ENCODE measurements around the gene IRF2. TPM values are rescaled to one million over a fixed set of nuclear protein-coding genes. Genes with fewer than 3 reads are reported as not detected.

Gene IRF2
- total RNA-seq, 1 donor from 2014 or later: 16.1 TPM

DNA sequence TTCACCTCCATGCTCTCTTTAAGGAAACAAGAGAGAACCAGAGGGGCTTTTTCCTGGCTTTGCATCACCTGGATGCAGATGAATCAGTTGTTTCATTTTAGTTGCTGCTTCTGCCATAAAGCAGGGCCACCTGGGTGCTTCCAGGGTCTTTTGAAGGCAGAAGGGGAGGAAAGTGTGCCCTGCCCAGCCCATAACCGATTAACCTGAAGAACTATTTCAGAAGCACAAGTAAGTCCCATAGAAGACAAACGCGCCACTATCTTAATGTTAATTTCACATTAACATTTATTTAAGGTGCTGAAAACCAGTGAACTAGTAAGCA is 32.1 kb downstream of the IRF2 start:
- Mint-ChIP-seq H3K27me3 (ENCODE audit: insufficient read depth, low read depth) (no peaks in the 10 kb centered on the region), H3K9me3 (no peaks in the 10 kb centered on the region), H3K4me3 (peak overlapping the region; percentile 36), H3K27ac (peak overlapping the region; percentile 12), H3K4me1 (peaks cover 37% of the 10 kb centered on the region), H3K36me3 (no peaks in the 10 kb centered on the region)
- Histone ChIP-seq H3K27me3 (no peaks in the 10 kb centered on the region), H4K20me1 (ENCODE audit: low read depth) (peaks cover 18% of the 10 kb centered on the region), H3K9ac (no peak overlapping the region), H3K79me2 (ENCODE audit: low read depth) (peaks cover 36% of the 10 kb centered on the region), H2AFZ (replicated peaks) (no peak overlapping the region), H3K4me2 (no peak overlapping the region), H3F3A (ENCODE audit: low read depth) (no peaks in the 10 kb centered on the region), H3K4me1 (peaks cover 16% of the 10 kb centered on the region), H3K27ac (no peak overlapping the region), H3K9me3 (ENCODE audit: low read depth) (no peaks in the 10 kb centered on the region), H3K4me3 (no peak overlapping the region), H3K36me3 (no peaks in the 10 kb centered on the region)
- TF ChIP-seq EZH2 (IDR thresholded peaks at IDR 0.05): no peak
- no peak for TF ChIP-seq EZH2phosphoT487 (IDR thresholded peaks at IDR 0.05)
- TF ChIP-seq, protein P1, sequence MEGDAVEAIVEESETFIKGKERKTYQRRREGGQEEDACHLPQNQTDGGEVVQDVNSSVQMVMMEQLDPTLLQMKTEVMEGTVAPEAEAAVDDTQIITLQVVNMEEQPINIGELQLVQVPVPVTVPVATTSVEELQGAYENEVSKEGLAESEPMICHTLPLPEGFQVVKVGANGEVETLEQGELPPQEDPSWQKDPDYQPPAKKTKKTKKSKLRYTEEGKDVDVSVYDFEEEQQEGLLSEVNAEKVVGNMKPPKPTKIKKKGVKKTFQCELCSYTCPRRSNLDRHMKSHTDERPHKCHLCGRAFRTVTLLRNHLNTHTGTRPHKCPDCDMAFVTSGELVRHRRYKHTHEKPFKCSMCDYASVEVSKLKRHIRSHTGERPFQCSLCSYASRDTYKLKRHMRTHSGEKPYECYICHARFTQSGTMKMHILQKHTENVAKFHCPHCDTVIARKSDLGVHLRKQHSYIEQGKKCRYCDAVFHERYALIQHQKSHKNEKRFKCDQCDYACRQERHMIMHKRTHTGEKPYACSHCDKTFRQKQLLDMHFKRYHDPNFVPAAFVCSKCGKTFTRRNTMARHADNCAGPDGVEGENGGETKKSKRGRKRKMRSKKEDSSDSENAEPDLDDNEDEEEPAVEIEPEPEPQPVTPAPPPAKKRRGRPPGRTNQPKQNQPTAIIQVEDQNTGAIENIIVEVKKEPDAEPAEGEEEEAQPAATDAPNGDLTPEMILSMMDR (IDR thresholded peaks at IDR 0.05): no peak
- DNase-seq (ENCODE audit: low spot score): no peak

DNA sequence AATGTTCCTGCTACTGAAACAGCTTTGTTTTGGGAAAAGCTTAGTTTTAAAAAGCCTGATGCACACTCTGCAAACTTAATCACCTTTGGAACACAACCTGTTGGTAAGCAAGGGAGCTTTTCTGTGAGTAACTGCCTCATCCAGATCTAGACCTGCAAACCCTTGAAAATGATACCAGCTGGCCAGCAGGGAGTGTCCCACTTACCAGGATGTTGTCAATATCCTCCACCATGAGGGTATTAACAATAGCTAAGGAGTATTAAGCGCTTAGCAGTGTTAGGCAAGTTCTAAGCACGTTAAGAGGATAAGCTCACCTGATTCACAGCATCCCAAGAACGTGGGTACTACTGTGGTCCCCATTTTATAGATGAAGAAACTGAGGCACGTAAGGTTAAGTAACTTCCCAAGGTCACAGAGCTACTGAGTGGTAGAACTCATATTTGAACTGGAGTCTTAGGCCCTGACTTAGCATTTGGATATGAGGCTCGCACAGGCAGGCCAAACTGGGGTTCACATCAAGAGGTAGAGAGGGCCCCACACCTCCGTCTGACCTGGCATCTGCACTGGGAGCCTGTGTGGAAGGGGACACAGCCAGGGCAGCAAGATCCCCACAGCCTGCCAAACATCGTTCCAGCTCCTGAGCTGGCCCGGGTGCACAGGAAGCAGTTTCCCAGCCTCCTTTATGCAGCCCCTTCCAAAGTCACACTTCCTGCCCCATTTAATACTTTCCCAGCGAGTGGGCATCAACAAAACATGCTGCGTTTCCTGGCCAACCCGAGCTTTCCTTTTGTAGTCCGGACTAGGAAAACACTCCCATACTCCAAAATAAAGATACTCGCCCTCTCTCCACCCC is 32.7 kb downstream of the IRF2 start:
- no peak for DNase-seq (ENCODE audit: low spot score)
- Histone ChIP-seq H3F3A (ENCODE audit: low read depth) (no peaks in the 10 kb centered on the region), H3K79me2 (ENCODE audit: low read depth) (peaks cover 33% of the 10 kb centered on the region), H3K4me3 (no peak overlapping the region), H3K27ac (no peak overlapping the region), H3K9me3 (ENCODE audit: low read depth) (no peaks in the 10 kb centered on the region), H3K36me3 (no peaks in the 10 kb centered on the region), H3K27me3 (no peaks in the 10 kb centered on the region), H3K9ac (no peak overlapping the region), H3K4me2 (no peak overlapping the region), H3K4me1 (peaks cover 16% of the 10 kb centered on the region), H2AFZ (replicated peaks) (no peak overlapping the region), H4K20me1 (ENCODE audit: low read depth) (peaks cover 13% of the 10 kb centered on the region)
- H3K4me3 Mint-ChIP-seq: peak overlapping the region; percentile 36
- H3K4me1 Mint-ChIP-seq: peaks cover 37% of the 10 kb centered on the region
- TF ChIP-seq, protein P1 (IDR thresholded peaks at IDR 0.05): no peak
- TF ChIP-seq EZH2phosphoT487 (IDR thresholded peaks at IDR 0.05) (no peak), EZH2 (IDR thresholded peaks at IDR 0.05) (no peak)
- no peaks in the 10 kb centered on the region for H3K36me3 Mint-ChIP-seq
- no peaks in the 10 kb centered on the region for H3K9me3 Mint-ChIP-seq
- H3K27me3 Mint-ChIP-seq (ENCODE audit: insufficient read depth, low read depth): no peaks in the 10 kb centered on the region
- peak overlapping the region; percentile 12 for H3K27ac Mint-ChIP-seq

DNA sequence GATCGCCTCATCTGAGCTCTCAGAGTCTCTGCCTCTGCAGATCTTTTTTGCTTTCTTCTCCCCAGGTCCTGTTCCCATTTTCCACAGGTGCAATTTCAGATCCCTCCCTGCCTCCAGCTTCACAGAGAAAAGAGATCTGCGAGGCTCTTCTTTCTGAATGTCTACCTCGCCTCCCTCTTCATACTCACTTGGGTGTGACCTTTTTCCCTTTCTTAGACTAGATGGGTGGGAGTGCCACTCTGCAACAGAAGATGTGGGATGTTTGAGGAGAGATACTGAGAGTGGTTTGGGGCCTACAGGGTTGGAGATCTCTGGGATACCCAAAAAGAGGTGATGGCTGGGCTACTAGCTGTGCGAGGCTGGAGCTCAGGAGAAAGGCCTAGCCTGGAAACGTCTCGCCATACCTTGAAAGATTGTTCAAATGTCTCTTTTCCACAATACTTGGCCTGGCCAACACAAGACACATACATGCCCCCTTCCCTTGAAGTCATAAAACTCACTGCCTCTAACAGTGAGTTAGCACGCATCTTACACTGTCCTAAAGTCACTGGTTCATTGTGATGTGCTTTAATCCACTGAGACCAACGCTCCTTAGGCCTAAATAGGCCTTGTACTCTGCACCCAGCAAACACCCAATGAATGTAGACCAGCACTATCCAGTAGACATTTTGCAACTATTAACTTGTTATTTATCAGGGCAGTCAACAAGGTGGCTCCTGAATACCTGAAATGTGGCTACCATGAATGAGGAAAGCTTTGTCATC is 33.6 kb downstream of the IRF2 start:
- no peaks in the 10 kb centered on the region for H3K36me3 Mint-ChIP-seq
- no peak overlapping the region for H3K4me3 Mint-ChIP-seq
- no peaks in the 10 kb centered on the region for H3K9me3 ChIP-seq (ENCODE audit: low read depth)
- H3K9me3 Mint-ChIP-seq: no peaks in the 10 kb centered on the region
- no peak overlapping the region for H3K27ac ChIP-seq
- H3K4me3 ChIP-seq: no peak overlapping the region
- TF ChIP-seq, protein P1 (IDR thresholded peaks at IDR 0.05): no peak
- TF ChIP-seq EZH2 (IDR thresholded peaks at IDR 0.05) (no peak), EZH2phosphoT487 (IDR thresholded peaks at IDR 0.05) (no peak)
- H3K79me2 ChIP-seq (ENCODE audit: low read depth): peaks cover 30% of the 10 kb centered on the region
- no peak overlapping the region for H2AFZ ChIP-seq (replicated peaks)
- no peak overlapping the region for H3K4me2 ChIP-seq
- H3F3A ChIP-seq (ENCODE audit: low read depth): no peaks in the 10 kb centered on the region
- H4K20me1 ChIP-seq (ENCODE audit: low read depth): peaks cover 10% of the 10 kb centered on the region
- H3K9ac ChIP-seq: no peak overlapping the region
- H3K27me3 Mint-ChIP-seq (ENCODE audit: insufficient read depth, low read depth): no peaks in the 10 kb centered on the region
- DNase-seq (ENCODE audit: low spot score): no peak
- peak overlapping the region; percentile 51 for H3K27ac Mint-ChIP-seq
- H3K36me3 ChIP-seq: no peaks in the 10 kb centered on the region
- no peaks in the 10 kb centered on the region for H3K27me3 ChIP-seq
- H3K4me1 ChIP-seq: peaks cover 16% of the 10 kb centered on the region
- peaks cover 40% of the 10 kb centered on the region for H3K4me1 Mint-ChIP-seq

Data from neural progenitor cell (in vitro differentiated cells).